ENCODE measurements around the gene SLC2A1. TPM values are rescaled to one million over a fixed set of nuclear protein-coding genes. Genes with fewer than 3 reads are reported as not detected.

Gene SLC2A1
- polyA plus RNA-seq, 10 donors, result 16.5 to 49.7 (median 21.2) TPM

- no peak for DNase-seq
Measured at GRCh38 chr1:42981255-42981805, 22.7 kb upstream of the SLC2A1 start.

- no peak for DNase-seq
Measured at GRCh38 chr1:42979896-42980800, 21.5 kb upstream of the SLC2A1 start.

- no peak for DNase-seq
Measured at GRCh38 chr1:42979036-42979430, 20.4 kb upstream of the SLC2A1 start.

GRCh38 chr1:42978317-42979035, 19.8 kb upstream of the SLC2A1 start:
- DNase-seq, result no peak

DNA sequence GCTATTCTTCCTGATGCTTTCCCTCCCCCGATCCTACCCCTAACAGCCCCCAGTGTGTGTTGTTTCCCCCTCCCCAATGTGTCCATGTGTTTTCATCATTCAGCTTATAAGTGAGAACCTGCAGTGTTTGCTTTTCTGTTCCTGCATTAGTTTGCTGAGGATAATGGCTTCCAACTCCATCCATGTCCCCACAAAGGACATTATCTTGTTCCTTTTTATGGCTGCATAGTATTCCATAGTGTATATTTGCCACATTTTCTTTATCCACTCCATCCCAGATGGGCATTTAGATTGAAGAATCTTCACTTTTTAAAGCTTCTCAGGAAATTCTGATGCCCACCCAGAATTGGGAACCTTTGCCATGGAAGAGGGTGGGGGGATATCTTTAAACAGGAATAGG, 19.0 kb upstream of the SLC2A1 start:
- no peak for DNase-seq

GRCh38 chr1:42975561-42976225, 17.0 kb upstream of the SLC2A1 start:
- no peak for DNase-seq

DNA sequence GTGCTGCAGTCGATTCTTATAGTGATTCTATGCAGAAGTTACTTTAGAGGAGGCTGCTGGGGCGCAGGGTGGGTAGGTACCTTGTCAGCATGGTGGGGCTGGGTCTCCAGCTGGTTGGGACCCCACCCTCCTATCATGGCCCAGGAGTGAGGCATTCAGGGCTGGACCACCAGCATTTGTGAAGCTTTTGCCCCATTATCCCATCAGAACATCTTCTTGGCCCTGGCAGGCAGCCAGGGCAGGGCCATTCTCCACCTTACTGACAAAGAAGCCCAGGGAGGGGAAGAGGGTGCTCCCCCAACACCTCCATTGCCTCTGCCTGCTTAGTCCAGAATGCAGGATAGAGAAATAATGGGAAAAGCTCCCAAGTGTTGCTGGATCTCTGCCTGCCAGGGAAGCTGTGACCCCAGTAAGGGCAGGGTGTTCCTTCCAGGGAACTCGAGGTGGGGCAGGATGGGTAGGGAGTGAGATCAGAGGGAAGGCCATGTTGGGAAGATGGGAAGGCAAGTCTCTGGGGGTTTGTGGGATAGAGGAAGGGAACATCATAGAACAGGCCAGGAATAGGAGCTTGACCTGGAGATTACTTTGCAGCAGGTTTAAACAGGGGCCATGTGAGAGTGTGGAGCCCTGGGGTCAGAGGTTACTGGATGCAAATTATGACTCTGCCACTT, 16.2 kb upstream of the SLC2A1 start:
- no peak for DNase-seq

- no peak for DNase-seq
Measured at GRCh38 chr1:42973799-42974198, 15.1 kb upstream of the SLC2A1 start.

GRCh38 chr1:42973286-42973685, 14.6 kb upstream of the SLC2A1 start:
- DNase-seq, result no peak

DNA sequence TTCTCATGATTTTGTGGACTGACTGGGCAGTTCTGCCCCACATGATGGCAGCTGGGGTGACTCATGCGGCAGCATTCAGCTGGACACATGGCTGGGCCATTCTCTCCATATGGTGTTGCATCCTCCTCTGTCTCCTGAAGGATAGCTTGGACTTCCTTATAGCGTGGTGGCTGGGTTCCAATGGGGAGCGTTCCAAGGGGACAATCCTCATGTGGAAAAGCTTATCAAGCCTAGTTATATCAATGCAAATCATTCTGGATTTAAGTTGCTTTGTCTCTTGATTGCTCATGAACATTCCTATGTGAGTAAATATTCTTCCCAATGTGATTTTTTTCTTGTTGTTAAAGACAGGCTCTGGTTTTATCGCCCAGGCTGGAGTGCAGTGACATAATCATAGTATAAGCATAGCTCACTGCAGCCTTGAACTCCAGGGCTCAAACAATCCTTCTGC, 13.2 kb upstream of the SLC2A1 start:
- peak in 2 of 3 donors; percentile 26 to 55 for DNase-seq

GRCh38 chr1:42970143-42970542, 11.5 kb upstream of the SLC2A1 start:
- no peak for DNase-seq

GRCh38 chr1:42968654-42969053, 10.0 kb upstream of the SLC2A1 start:
- DNase-seq, result no peak

DNA sequence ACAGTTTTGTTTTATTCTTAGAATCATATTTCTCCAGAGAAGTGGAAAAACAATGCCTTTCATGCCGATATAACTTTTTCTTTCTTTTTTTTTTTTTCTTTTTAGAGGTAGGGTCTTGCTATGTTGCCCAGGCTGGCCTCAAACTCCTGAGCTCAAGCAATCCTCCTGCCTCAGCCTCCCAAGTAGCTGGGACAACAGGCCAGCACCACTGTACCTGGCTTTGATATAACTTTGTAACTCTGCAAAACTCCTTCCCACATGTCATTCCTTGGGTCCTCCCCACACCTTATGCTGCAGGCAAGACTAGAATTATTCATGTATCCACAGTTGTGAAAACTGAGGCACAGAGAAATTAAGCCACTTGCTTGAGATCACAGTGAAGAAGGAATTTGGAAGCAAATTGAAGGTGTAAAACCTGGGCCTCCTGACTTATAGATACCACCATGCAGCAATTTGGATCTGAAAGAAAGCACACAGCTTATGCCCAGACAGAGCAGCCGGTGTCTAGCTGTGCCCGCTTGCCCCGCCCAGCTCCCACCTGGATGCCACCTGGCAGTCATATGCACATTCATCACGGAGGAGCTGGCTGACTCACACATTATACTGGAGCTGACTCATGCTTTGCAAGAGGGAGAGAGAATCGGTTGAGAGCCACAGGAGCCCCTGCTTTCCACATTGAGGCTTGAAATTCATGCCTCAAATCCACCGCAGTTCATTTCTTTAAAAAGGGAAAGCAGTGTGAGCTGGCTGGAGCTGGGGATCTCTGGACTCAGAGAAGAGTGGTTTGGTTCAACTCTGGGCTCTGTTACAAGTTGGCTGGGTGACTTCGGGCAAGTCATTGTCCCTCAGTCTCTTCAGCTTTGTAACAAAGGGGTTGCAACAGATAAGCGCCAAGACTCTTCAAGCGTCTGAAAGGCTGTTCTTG, 8.3 kb upstream of the SLC2A1 start:
- peak in 1 of 3 donors; percentile 63 for DNase-seq

DNA sequence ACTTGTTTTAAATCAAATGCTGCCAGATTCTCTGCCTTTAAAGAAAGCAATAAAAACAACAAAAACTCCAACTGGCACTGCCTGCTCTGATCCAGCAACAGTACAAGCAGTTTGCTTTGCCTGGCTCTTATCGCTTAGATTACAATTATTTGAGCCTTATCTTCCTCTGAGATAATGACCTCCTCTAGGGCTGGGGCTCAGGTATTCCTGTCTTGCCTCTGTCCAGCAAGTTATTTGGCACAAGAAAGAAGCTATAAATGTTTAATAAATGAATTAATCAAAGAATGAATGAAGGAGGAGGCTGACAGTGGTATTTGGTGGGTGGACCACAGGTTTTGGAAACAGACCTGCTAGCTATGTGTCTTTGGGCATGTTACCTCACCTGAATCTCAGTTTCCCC, 6.7 kb upstream of the SLC2A1 start:
- no peak for DNase-seq

DNA sequence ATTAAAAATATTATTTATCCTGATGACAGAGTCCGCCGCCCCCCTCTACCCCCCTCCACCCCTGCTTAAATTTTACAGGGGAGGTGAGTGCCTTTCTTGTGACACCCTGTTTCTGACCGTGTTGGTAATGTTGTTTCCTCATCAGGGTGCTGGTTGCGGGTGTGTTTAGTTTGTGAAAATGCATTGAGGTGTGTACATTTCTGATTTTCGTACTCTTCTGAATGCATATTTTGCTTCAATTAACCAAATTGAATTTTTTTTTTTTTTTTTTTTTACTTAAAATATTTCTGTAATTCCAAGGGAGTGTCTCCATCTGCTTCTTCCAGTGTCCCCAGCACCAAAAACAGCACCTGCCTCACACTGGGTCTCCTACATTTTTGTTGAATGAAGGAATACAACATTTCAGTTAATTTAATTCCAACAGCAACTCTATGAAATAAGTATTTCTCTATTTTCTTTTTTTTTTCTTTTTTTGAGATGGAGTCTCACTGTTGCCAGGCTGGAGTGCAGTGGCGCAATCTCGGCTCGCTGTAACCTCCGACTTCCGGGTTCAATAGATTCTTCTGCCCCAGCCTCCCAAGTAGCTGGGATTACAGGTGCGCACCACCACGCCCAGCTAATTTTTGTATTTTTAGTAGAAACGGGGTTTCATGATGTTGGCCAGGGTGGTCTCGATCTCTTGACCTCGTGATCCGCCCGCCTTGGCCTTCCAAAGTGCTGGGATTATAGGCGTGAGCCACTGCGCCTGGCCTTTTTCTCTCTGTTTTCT, 5.6 kb upstream of the SLC2A1 start:
- no peak for DNase-seq

DNA sequence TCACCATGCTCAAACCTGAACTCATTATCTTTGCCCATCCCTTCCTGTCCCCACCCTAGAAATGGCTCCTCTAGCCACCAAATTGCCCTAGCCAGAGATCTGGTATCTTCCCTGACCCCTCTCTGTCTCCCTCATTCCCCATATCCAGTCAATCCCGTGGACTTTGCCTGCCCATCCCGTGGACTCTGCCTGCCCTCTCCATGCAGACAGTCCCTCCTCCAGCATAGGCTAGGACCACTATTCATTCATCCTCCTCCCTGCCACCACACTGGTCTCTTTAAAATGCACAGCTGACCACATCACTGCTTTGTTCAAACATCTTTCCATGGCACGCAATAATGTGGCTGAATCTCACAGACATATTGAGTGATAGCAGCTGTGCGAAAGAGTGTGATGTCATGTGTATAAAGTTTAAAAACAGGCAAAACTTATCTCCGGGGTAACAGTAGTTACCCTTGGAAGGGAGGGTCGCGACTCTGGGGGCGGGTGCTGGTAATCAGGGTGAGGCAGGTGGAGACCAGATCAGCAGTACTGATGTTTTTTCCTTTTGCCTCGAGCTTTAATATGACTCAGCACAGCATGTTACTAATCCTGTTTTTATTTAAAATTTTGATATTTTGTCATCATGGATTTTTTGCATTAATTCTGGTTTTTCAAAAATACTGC, 4.8 kb upstream of the SLC2A1 start:
- DNase-seq, result peak in 1 of 3 donors; percentile 56

DNA sequence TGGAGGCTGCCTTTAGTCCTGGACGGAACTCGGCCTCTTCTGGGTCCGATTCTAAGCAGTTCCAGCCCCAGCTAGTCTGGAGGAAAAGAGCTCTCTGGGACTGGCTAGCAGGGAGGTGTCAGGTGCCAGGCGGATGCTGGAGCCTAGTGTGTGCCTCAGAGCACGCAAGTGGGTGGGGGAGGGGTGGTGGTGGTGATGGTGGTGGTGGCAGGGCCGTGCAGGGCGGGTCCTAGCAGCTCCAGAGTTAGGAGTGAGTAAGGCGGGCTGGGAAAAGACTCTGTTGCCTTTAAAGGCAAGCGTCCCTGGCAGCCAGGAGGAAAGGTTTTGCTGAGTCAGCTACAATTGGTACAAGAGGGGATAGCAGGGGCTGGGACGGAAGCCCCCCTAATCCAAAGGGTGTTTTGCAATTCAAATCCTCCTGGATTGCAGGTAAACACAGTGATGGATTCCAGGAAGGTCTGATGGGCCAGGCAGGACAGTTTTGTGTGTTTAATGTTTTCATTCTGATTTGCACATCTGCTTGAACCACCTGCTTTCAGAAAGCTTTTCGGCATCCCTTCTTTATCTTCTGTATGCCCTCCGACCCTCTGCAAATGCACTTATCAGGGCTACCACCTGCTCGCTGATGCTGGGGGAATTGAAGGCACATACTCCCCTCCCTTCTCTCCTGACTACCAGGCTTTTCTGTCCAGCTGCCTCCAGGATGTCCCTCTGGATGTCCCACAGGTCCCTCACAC, 4.1 kb upstream of the SLC2A1 start:
- DNase-seq, result no peak

All from muscle of back (tissue), 11 donors.